Astrocyte of the cerebellum (primary cell): ENCODE data around the gene CMKLR1.

Source experiments
- DNase-seq: peaks from one replicate; pipeline ENCODE4 v3.0.0-alpha.2; 2011; ENCODE audit warnings: low read depth
- H3K4me3 ChIP-seq: 2 replicates; pipeline ENCODE4 v1.5.1; 2011; ENCODE audit warnings: mild to moderate bottlenecking, low read depth, low read length, moderate library complexity
- CTCF ChIP-seq: IDR thresholded peaks from 2 replicates; pipeline ENCODE4 v1.5.1; 2012; ENCODE audit warnings: low read length, low read depth, moderate library complexity, mild to moderate bottlenecking; ENCODE audit errors: missing control alignments
- in situ Hi-C: cut with HindIII; loops from 2 replicates; pipeline ENCODE4 v1.10.0; 2017; ENCODE audit warnings: low sequenced_read_pairs

Gene CMKLR1

GRCh38 chr12:108307006-108307405, 32.1 kb downstream of the CMKLR1 start:
- DNase-seq: no peak

GRCh38 chr12:108306506-108306905, 32.6 kb downstream of the CMKLR1 start:
- TF ChIP-seq CTCF: no peak
- H3K4me3 ChIP-seq: no peak overlapping the region
- DNase-seq: no peak
- in situ Hi-C loops: no loop called here

More at GRCh38 chr12:108307006-108307405, 32.1 kb downstream of the CMKLR1 start:
- in situ Hi-C loops: no loop called here
- H3K4me3 ChIP-seq: no peak overlapping the region
- TF ChIP-seq CTCF: no peak

GRCh38 chr12:108305991-108306501, 33.1 kb downstream of the CMKLR1 start:
- no peak for TF ChIP-seq CTCF
- H3K4me3 ChIP-seq: no peak overlapping the region
- in situ Hi-C loops: no loop called here
- peak; percentile 18 for DNase-seq

DNA sequence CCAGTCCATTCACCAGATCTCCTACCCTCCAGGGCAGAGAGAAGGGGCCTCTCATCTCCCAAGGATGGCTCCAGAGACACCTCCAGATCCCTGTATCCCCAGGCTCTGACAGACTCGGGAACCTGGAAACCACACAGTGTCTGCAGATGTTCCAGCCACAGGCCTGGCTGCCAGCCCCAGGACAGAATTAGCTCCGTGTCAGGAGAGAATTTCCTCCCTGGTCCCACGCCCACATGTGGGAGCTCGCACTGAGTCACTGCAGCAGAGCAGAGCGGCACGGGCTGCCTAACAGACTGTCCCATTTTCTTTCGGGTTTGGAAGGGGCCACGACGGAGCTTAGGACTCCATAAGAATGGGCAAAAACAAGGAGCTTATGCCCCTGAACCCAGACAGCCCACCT, 33.6 kb downstream of the CMKLR1 start:
- H3K4me3 ChIP-seq: no peak overlapping the region
- in situ Hi-C loops: no loop called here
- peak; percentile 60 for DNase-seq
- TF ChIP-seq CTCF: no peak

- no peak for TF ChIP-seq CTCF
- in situ Hi-C loops: loop anchor here (5.0 kb wide), 1 partner anchor 77 kb away; no protein-coding TSS in a partner anchor
- no peak overlapping the region for H3K4me3 ChIP-seq
- no peak for DNase-seq
Observed at GRCh38 chr12:108304633-108305032, 34.5 kb downstream of the CMKLR1 start.

DNA sequence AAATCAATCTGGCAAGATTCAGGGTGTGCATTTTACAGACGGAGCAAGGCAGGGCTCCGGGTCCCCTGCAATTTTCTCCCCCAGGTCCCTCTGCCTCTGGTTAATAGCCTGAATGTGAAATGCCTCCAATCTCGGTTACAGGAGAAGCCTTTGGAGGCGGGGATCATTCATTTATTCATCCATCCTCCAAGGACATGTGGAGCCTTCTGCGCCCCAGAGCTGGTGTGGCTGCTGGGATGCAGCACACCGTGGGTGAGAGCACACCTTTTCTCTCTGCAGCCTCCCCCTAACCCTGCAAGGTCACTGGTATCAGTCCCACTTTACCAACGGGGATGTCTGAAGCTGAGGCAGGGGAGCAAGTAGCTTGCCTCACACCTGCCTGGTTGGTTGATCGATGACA, 35.4 kb downstream of the CMKLR1 start:
- no peak for TF ChIP-seq CTCF
- no peak overlapping the region for H3K4me3 ChIP-seq
- in situ Hi-C loops: loop anchor here (5.0 kb wide), 1 partner anchor 76 kb away; no protein-coding TSS in a partner anchor
- no peak for DNase-seq
